ENCODE data around the gene PSMC5.
"Not testable (repeated sequence)": the region's sequence is repeated elsewhere in the genome, so short reads cannot be mapped to it uniquely, and the experiment has no call there.

PSMC5 gene

DNA sequence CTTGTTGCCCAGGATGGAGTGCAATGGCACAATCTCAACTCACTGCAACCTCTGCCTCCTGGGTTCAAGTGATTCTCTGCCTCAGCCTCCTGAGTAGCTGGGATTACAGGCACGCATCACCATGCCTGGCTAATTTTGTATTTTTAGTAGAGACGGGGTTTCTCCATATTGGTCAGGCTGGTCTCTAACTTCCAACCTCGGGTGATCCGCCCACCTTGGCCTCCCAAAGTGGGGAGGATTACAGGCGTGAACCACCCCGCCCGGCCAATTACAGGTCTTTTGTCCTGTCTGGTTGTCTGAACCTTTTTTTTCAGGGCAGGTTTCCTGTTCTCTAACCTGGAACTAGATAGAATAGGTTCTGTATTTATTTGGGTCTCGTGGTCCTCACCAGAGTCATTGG lies 29.2 kb downstream of the PSMC5 start:
- not testable (repeated sequence) for H3K4me3 ChIP-seq (ENCODE audit: low read depth, low read length); DNase-seq (ENCODE audit: low read depth)

DNA sequence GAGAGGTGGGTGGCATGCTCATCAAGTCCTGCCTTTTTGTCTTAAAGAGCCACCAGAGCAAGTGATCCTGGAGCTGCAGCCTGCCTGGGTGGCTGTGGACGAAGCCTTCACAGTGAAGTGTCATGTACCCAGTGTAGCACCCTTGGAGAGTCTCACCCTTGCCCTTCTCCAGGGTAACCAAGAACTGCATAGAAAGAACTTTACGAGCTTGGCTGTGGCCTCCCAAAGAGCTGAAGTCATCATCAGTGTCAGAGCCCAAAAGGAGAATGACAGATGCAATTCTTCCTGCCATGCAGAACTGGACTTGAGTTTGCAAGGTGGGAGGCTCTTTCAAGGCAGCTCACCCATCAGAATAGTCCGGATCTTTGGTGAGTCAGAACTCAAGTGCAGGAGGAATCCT lies 32.0 kb downstream of the PSMC5 start:
- DNase-seq (ENCODE audit: low read depth) = no peak
- H3K4me3 ChIP-seq (ENCODE audit: low read depth, low read length) = no peak overlapping the region

DNA sequence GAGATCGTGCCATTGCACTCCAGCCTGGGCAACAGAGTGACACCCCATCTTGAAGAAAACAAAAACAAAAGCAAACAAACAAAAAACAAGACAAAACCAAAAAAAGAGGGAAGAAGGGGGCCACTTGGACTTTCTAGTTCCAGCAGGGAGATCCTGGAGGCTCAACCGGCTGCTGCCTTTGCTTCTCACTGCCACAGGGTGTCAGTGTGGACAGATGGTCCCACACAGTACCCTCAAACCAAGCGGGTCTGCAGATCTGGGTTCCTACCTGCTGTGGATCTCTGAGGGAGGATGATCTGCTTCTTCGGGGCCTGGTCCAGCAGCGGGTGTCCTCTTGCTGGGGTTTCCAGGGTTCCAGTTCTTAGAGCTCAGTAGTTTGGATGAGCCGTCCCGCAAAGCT lies 39.4 kb downstream of the PSMC5 start:
- DNase-seq (ENCODE audit: low read depth) = not testable (repeated sequence)

DNA sequence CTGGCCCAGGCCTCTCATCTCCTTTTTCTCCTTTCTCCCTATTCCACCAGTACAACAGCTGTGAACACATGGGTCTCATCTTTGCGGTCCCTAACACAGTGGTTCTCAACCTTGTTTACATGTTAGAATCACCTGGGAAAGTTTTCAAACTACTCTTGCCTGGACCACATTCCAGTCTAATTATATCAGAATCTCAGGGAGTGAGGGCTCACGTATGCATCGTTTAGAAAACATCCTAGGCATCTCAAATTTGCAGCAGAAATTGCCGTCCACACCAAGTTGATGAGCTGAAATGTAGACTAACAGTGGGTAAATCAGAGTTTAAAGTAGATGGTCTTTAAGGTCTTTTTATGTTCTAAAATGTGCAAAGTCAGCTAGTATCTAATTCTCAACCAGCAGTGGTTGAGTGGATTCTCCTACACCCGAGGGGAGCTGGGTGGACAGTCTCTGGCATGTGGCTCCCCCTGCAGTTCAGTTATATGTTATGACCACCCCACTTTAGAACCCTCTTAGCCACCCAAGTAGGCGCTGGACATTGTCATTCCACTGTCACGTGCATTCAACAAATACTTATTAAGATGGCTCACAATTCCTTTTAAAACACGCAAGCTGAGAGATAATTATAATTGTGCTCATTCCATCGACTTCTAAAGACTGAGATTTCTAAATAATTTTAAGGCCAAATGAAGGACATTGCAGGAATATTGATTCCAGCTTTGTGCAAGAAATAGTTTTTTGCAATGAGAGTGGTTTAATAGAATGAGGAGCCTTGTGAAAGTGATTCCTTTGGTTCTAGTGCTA lies 42.5 kb downstream of the PSMC5 start:
- not testable (repeated sequence) for H3K4me3 ChIP-seq (ENCODE audit: low read depth, low read length); DNase-seq (ENCODE audit: low read depth)

More for the DNA sequence above, 39.4 kb downstream of the PSMC5 start:
- H3K4me3 ChIP-seq (ENCODE audit: low read depth, low read length) = not testable (repeated sequence)

DNA sequence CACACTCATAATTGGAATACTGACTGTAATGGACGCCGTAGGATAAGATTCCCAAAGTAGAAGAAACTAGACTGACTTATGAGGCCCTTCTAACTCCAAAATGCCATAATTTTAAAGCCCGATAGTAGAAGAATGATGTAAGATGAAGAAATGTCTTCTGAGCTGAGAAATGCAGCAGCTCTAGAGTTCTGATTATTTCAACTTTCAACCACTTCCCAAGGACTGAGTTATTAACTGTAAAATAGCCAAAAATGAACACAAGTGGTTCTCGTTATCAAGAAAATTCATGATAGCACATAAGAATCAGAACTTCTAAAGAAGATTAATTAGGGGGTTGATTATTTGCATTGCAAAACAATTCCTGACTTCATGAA lies 43.0 kb downstream of the PSMC5 start:
- H3K4me3 ChIP-seq (ENCODE audit: low read depth, low read length); DNase-seq (ENCODE audit: low read depth): not testable (repeated sequence)

DNA sequence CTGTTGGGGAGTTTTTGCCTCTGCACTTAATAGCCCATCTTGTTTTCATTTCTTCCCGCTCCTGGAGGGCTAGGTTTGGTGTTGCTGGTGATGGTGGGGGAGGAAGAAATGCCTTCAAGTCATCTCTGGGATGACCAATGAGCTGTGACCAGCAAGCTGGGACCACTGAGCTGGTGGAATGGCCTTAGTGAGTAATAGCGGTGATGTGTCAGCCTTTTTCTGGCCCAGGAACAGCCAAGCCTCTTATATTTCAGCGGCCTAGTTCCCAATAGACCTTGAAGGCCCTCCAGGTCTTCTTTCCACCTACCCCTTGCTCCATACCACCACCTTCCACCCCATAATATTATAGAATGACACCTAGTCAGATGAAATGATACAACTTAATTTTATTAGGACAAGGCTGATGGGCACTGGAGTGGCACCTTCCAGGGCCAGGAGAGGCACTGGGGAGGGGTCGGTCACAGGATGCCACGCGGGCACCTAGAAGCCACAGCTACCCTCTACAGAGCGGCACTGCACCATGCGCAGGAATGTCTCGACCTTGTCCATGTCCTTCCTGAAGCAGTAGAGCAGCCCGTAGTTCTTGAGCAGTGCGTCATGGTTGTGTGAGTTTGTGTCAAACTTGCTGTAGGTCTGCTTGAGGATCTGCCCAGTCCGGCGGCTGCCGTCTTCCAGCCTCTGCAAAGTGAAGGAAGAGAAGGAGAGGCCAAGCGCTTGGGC lies 44.6 kb downstream of the PSMC5 start:
- DNase-seq (ENCODE audit: low read depth); H3K4me3 ChIP-seq (ENCODE audit: low read depth, low read length): not testable (repeated sequence)

DNA sequence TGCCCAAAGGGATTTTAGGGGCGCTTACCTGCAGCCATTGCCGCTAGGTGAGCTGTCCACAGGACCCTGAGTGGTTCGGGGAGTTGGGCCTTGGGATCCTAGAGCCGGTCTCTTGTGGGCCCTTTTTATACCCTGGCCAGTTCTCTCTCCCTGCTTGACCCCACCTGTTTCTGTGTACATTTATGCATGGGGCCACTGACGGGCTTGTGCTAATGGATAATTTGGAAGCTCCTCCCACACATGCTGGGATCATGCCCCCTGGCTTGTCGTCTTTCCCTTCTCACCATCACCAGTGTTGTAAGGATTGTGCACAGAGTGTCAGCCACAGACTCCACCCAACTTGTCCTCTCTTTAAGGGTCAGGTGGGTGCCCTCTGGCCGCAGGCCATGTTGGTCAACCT lies 46.3 kb downstream of the PSMC5 start, which contains the start of gene CSH2:
Gene CSH2 (minus strand): TSS at position 101 of the 400 bp plus-strand sequence. CDS start 63 bp downstream, at position 38.
- not testable (repeated sequence) for DNase-seq (ENCODE audit: low read depth); H3K4me3 ChIP-seq (ENCODE audit: low read depth, low read length)

DNA sequence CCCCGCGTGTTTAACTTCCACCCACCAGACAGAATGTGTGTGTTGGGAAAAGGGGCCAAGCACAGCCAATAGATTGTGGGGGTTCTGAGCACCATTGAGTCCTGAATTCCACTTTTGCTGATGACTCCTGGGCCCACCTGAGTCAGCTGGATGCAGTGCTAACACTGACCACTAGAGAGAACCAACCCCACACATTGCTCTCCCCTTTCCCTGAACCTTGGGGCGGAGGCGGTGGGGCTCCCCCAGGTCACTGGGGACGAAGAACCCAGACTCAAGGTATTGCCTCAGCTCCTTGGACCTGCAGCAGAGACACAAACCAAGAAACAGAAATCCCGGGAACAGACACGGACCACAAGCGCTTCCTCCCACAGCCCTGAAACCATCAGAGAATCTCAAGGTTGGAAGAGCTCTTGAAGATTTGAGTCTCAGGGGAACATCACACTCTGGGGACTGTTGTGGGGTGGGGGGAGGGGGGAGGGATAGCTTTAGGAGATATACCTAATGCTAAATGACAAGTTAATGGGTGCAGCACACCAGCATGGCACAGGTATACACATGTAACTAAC lies 46.9 kb downstream of the PSMC5 start:
- DNase-seq (ENCODE audit: low read depth); H3K4me3 ChIP-seq (ENCODE audit: low read depth, low read length): not testable (repeated sequence)

DNA sequence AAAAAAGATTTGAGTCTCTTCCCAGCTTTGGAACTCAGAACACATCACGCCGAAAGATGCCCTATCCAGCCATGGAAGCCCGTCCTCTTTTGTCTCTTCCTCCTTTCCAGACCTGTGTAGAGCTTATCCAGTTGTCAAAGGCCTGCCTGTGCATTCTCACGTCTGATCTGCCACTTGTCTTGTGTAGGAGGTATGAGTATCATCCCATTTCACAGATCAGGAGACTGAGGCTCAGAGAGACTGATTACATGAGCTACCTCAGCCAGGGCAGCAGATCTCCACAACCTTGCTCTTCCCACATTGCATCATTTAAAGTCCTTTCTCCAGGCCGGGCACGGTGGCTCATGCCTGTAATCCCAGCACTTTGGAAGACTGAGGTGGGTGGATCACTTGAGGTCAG lies 47.5 kb downstream of the PSMC5 start:
- H3K4me3 ChIP-seq (ENCODE audit: low read depth, low read length); DNase-seq (ENCODE audit: low read depth): not testable (repeated sequence)

DNA sequence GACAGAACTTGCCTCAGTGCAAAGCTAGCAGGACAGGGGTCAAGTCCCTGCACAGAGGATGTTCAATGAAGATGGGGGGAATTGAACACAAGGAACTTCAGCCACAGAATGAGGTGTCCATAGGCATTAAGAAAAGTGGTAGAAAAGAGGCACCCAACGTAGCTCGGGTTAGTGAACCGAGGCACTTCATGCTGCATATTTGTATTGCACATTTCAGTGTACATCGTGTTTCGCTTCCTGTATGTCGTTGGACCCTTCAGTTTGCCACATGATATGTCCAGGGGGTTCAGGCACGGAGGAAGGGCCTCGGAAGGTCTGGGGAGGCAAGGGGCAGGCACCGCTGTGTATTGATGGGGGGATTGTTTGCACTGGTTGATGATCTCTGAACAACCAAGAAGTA lies 51.2 kb downstream of the PSMC5 start:
- DNase-seq (ENCODE audit: low read depth); H3K4me3 ChIP-seq (ENCODE audit: low read depth, low read length): not testable (repeated sequence)

DNA sequence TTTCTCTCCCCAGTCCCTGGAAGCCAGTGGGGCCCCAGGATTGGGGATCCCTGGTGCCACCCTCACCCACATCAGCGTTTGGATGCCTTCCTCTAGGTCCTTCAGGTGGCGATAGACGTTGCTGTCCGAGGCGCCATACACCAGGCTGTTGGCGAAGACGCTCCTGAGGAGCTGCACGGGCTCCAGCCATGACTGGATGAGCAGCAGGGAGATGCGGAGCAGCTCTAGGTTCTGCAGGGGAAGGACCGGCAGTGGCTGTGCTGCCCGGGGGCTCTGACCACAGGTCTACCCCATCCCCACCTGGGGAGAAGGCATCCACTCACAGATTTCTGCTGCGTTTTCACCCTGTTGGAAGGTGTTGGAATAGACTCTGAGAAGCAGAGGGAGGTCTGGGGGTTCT lies 53.5 kb downstream of the PSMC5 start:
- H3K4me3 ChIP-seq (ENCODE audit: low read depth, low read length) = no peak overlapping the region
- DNase-seq (ENCODE audit: low read depth) = no peak

DNA sequence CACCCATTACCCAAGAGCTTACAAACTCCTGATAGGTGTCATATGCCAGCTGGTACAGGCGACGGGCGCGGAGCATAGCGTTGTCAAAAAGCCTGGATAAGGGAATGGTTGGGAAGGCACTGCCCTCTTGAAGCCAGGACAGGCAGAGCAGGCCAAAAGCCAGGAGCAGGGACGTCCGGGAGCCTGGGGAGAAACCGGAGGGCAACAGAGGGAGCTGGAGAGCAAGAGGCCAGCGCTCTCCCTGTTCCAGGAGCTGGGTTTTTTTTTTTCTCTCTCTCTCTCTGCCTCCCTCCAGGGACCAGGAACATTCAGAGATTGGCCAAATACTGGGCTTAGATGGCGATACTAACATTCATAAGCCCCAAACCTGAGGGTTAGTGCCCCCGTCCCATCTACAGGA lies 54.1 kb downstream of the PSMC5 start:
- not testable (repeated sequence) for DNase-seq (ENCODE audit: low read depth); H3K4me3 ChIP-seq (ENCODE audit: low read depth, low read length)
